Measurements from ENCODE around the gene VEGFA. TPM values are rescaled to one million over a fixed set of nuclear protein-coding genes. Genes with fewer than 3 reads are reported as not detected.

VEGFA gene
- total and polyA plus RNA-seq, 9 donors = 19.2 to 123 (median 44.7) TPM

DNA sequence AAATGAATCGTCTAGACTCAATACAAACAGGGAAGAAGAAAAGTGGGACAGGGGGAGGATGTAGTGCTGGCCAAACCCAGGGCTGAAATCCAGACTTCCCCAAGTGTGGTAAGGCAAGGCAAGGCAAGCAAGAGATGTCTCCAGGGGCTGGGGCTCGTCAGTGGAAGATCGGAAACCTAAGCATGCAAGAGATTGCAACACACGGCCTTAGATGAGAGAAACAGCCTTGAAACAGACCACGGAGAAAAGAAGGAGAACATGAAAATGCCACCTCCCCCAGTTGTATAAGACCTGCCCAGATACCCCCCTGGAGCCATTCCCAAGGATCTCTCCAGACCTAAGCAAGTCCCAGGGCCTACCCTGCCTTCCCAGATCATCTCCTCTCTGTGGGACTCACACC, 20.0 kb downstream of the VEGFA start:
- TF ChIP-seq, protein P1, sequence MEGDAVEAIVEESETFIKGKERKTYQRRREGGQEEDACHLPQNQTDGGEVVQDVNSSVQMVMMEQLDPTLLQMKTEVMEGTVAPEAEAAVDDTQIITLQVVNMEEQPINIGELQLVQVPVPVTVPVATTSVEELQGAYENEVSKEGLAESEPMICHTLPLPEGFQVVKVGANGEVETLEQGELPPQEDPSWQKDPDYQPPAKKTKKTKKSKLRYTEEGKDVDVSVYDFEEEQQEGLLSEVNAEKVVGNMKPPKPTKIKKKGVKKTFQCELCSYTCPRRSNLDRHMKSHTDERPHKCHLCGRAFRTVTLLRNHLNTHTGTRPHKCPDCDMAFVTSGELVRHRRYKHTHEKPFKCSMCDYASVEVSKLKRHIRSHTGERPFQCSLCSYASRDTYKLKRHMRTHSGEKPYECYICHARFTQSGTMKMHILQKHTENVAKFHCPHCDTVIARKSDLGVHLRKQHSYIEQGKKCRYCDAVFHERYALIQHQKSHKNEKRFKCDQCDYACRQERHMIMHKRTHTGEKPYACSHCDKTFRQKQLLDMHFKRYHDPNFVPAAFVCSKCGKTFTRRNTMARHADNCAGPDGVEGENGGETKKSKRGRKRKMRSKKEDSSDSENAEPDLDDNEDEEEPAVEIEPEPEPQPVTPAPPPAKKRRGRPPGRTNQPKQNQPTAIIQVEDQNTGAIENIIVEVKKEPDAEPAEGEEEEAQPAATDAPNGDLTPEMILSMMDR (IDR thresholded peaks at IDR 0.05) = no peak
- no peak for TF ChIP-seq POLR2A (IDR thresholded peaks at IDR 0.05)
- no peak for TF ChIP-seq EP300 (IDR thresholded peaks at IDR 0.05)
- intact Hi-C loops (cut with DNase I) = no loop called here
- no peaks in the 10 kb centered on the region for H3K4me1 ChIP-seq (ENCODE audit: insufficient read depth)
- H3K27me3 ChIP-seq = no peaks in the 10 kb centered on the region
- WGBS, 3 donors = 16 to 22% (median 20%) methylated on average over 5 of the region's 5 CpGs
- H3K36me3 ChIP-seq = no peaks in the 10 kb centered on the region
- H3K27ac ChIP-seq = no peak overlapping the region
- no peak overlapping the region for H3K4me3 ChIP-seq
- peak in 1 of 5 donors; percentile 53 for DNase-seq
- H3K9me3 ChIP-seq = no peaks in the 10 kb centered on the region

DNA sequence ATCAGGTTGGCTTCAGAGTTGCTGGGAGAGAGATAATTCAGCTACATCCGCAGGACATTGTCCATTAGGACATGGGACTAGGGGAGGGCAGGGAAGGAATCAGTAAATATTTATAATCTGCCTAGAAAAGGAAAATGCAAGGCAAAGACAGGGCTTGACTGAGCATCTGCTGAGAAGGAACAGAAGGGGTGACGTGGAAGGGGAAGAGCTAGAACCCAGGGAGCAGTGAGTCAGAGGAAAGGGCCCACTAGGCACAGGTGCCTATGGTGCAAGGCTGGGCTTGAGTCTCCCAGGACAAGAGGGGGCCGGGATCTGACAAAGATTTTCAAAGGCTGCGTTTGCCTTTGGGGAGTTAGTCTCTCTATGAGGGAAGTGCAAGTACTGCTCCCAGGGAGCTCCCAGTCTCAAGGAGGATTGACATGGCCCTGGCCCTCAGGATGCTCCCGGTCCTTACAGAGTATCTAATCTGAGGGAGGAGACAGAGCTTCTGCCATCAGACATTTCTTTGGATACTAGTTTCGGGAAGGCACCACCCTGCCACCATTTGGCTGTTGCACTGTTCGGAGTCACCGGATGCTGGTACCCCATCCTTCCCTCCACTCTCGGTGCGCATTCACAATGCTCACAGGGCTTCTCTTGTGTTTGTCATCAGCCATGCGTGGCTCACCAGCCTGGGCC, 21.9 kb downstream of the VEGFA start:
- Histone ChIP-seq H3K27ac (no peak overlapping the region), H3K4me3 (no peak overlapping the region), H3K4me1 (ENCODE audit: insufficient read depth) (no peaks in the 10 kb centered on the region), H3K9me3 (no peaks in the 10 kb centered on the region), H3K36me3 (no peaks in the 10 kb centered on the region), H3K27me3 (no peaks in the 10 kb centered on the region)
- TF ChIP-seq POLR2A (IDR thresholded peaks at IDR 0.05) = no peak
- TF ChIP-seq EP300 (IDR thresholded peaks at IDR 0.05) = no peak
- TF ChIP-seq, protein P1 (IDR thresholded peaks at IDR 0.05) = no peak
- intact Hi-C loops (cut with DNase I) = no loop called here
- 76 to 77% (median 77%) methylated on average over 11 of the region's 11 CpGs for WGBS, 3 donors
- DNase-seq = no peak

DNA sequence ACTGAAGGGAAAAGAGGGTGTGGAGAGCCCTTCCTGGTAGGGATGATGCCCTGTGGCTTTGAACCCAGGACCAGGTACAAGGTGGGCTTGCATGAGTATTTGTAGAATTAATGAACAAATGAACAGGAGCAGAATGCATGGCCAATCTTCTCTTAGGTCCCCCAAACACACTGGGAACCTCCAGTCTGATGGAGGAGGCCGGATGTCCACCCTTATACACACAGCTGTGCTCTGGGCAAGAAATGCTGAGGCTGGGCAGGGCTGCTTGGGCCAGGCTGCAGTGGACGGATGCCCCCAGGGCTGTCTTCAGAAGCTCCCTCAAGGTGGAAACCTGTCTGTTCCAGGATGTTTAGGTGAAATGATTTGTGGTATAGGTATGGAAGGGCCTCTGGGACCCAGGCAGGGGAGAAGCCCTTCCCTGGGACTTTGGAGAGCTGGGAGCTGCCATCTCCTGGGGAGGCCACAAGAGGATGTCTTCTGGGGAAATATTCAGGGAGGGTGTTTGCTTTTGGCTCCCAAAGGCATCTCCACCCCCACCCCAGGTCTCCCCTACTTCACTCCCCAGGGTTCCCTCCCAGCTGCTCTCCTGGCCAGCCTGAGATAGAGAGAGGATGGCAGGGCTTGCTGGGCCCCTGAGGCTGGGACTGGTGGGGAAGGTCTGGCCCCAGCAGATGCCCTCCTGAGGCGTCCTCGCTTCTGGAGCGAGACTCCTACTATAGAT, 23.3 kb downstream of the VEGFA start:
- TF ChIP-seq POLR2A (IDR thresholded peaks at IDR 0.05) (no peak), EP300 (IDR thresholded peaks at IDR 0.05) (no peak)
- TF ChIP-seq, protein P1 (IDR thresholded peaks at IDR 0.05) = no peak
- no peaks in the 10 kb centered on the region for H3K9me3 ChIP-seq
- no peak overlapping the region for H3K27ac ChIP-seq
- H3K4me3 ChIP-seq = no peak overlapping the region
- intact Hi-C loops (cut with DNase I) = no loop called here
- no peaks in the 10 kb centered on the region for H3K36me3 ChIP-seq
- 78 to 89% (median 83%) methylated on average over 5 of the region's 5 CpGs for WGBS, 3 donors
- no peak for DNase-seq
- H3K4me1 ChIP-seq (ENCODE audit: insufficient read depth) = no peaks in the 10 kb centered on the region
- no peaks in the 10 kb centered on the region for H3K27me3 ChIP-seq

GRCh38 chr6:43793875-43794242, 23.8 kb downstream of the VEGFA start:
- TF ChIP-seq, protein P1 (IDR thresholded peaks at IDR 0.05) = no peak
- TF ChIP-seq POLR2A (IDR thresholded peaks at IDR 0.05) (no peak), EP300 (IDR thresholded peaks at IDR 0.05) (no peak)
- Histone ChIP-seq H3K27ac (no peak overlapping the region), H3K9me3 (no peaks in the 10 kb centered on the region), H3K4me3 (no peak overlapping the region), H3K4me1 (ENCODE audit: insufficient read depth) (no peaks in the 10 kb centered on the region), H3K36me3 (no peaks in the 10 kb centered on the region), H3K27me3 (no peaks in the 10 kb centered on the region)
- 67 to 71% (median 70%) methylated on average over 9 of the region's 9 CpGs for WGBS, 3 donors
- DNase-seq = no peak
- intact Hi-C loops (cut with DNase I) = no loop called here
